Astrocyte (in vitro differentiated cells and primary cell): ENCODE results near the gene MMP26. TPM values are rescaled to one million over a fixed set of nuclear protein-coding genes. Genes with fewer than 3 reads are reported as not detected.
A peak's percentile ranks its signal among the peaks of the same experiment; 100 is the strongest.

ENCODE experiments used
- DNase-seq: peaks from one replicate; pipeline ENCODE4 v3.0.0-alpha.2; 2010; ENCODE audit warnings: low read depth
- FAIRE-seq: peaks from 2 replicates; lab custom pipeline; 2011; peaks lifted over from hg19 to GRCh38; lab: Jason Lieb, UNC
- H2AFZ ChIP-seq: 2 replicates; pipeline ENCODE4 v1.6.0; 2012; ENCODE audit warnings: low read depth, low read length, inconsistent platforms
- H3K27ac ChIP-seq: 2 replicates; pipeline ENCODE4 v1.5.1; 2011; ENCODE audit warnings: low read depth, low read length, inconsistent platforms
- H3K27me3 ChIP-seq: 2 replicates; pipeline ENCODE4 v1.6.0; 2011; ENCODE audit warnings: low read length, inconsistent platforms; ENCODE audit not compliant: insufficient read depth
- H3K36me3 ChIP-seq: 2 replicates; pipeline ENCODE4 v1.5.1; 2011; ENCODE audit warnings: low read length, inconsistent platforms; ENCODE audit not compliant: insufficient read depth
- H3K4me1 ChIP-seq: 2 replicates; pipeline ENCODE4 v1.5.1; 2011; ENCODE audit warnings: low read length, inconsistent platforms; ENCODE audit not compliant: insufficient read depth
- H3K4me2 ChIP-seq: 2 replicates; pipeline ENCODE4 v1.6.0; 2012; ENCODE audit warnings: low read length, inconsistent platforms
- H3K4me3 ChIP-seq: 2 replicates; pipeline ENCODE4 v1.5.1; 2011; ENCODE audit warnings: low read depth, mild to moderate bottlenecking, low read length, inconsistent platforms; ENCODE audit not compliant: insufficient read depth
- H3K79me2 ChIP-seq: 2 replicates; pipeline ENCODE4 v1.6.0; 2012; ENCODE audit warnings: mild to moderate bottlenecking, low read length, inconsistent platforms; ENCODE audit not compliant: insufficient read depth
- H3K9ac ChIP-seq: 2 replicates; pipeline ENCODE4 v1.6.0; 2012; ENCODE audit warnings: mild to moderate bottlenecking, low read length, inconsistent platforms
- H3K9me3 ChIP-seq: 2 replicates; pipeline ENCODE4 v1.5.1; 2012; ENCODE audit warnings: low read depth, mild to moderate bottlenecking, low read length, inconsistent platforms; ENCODE audit not compliant: insufficient read depth
- H4K20me1 ChIP-seq: 2 replicates; pipeline ENCODE4 v1.6.0; 2012; ENCODE audit warnings: low read length, inconsistent platforms; ENCODE audit not compliant: insufficient read depth
- H3K27ac Mint-ChIP-seq: one replicate; pipeline ENCODE4 v1.8.0; 2021; ENCODE audit warnings: mild to moderate bottlenecking, mixed read lengths; ENCODE audit not compliant: unreplicated experiment
- H3K27me3 Mint-ChIP-seq: one replicate; pipeline ENCODE4 v1.8.0; 2021; ENCODE audit warnings: low read depth, mixed read lengths; ENCODE audit not compliant: unreplicated experiment
- H3K36me3 Mint-ChIP-seq: one replicate; pipeline ENCODE4 v1.8.0; 2021; ENCODE audit warnings: low read depth, mixed read lengths; ENCODE audit not compliant: unreplicated experiment
- H3K4me1 Mint-ChIP-seq: one replicate; pipeline ENCODE4 v1.8.0; 2021; ENCODE audit warnings: low read depth, mixed read lengths; ENCODE audit not compliant: unreplicated experiment
- H3K4me3 Mint-ChIP-seq: one replicate; pipeline ENCODE4 v1.8.0; 2021; ENCODE audit warnings: mild to moderate bottlenecking, moderate library complexity, mixed read lengths; ENCODE audit not compliant: unreplicated experiment
- H3K9me3 Mint-ChIP-seq: one replicate; pipeline ENCODE4 v1.8.0; 2021; ENCODE audit warnings: mild to moderate bottlenecking, mixed read lengths; ENCODE audit not compliant: unreplicated experiment
- CTCF ChIP-seq: IDR thresholded peaks from 2 replicates; pipeline ENCODE4 v1.5.1; 2011; ENCODE audit warnings: low read depth, mild to moderate bottlenecking, inconsistent platforms, low read length, moderate library complexity; ENCODE audit not compliant: insufficient read depth
- EZH2 ChIP-seq: IDR thresholded peaks from 2 replicates; pipeline ENCODE4 v1.6.1; 2012; ENCODE audit warnings: mild to moderate bottlenecking, low read length, inconsistent platforms; ENCODE audit not compliant: insufficient read depth
- total RNA-seq: library from RNA; stranded (reverse); gene quantifications from 2 replicates; pipeline ENCODE4 v1.2.1, GENCODE V29; 2021

The MMP26 gene
- total RNA-seq, 1 donor from 2014 or later = not detected

- Histone ChIP-seq H3K27me3 (no peaks in the 10 kb centered on the region), H3K27ac (no peak overlapping the region), H3K4me2 (no peak overlapping the region), H3K79me2 (no peaks in the 10 kb centered on the region), H3K9ac (no peak overlapping the region), H3K36me3 (no peaks in the 10 kb centered on the region), H3K4me3 (no peak overlapping the region), H2AFZ (no peak overlapping the region), H4K20me1 (no peaks in the 10 kb centered on the region), H3K9me3 (no peaks in the 10 kb centered on the region), H3K4me1 (no peaks in the 10 kb centered on the region)
- H3K4me3 Mint-ChIP-seq = no peak overlapping the region
- no peaks in the 10 kb centered on the region for H3K36me3 Mint-ChIP-seq
- H3K27me3 Mint-ChIP-seq = no peaks in the 10 kb centered on the region
- no peak overlapping the region for H3K27ac Mint-ChIP-seq
- no peak for TF ChIP-seq EZH2
- TF ChIP-seq CTCF = no peak
- DNase-seq (no peak), FAIRE-seq (no peak)
- H3K9me3 Mint-ChIP-seq = no peaks in the 10 kb centered on the region
- peaks cover 5% of the 10 kb centered on the region for H3K4me1 Mint-ChIP-seq
Measured at GRCh38 chr11:4700436-4700820, 4.2 kb upstream of the MMP26 start.

GRCh38 chr11:4704790-4705334 is 278 bp downstream of the MMP26 start:
- H3K4me1 ChIP-seq = no peaks in the 10 kb centered on the region
- H3K27me3 ChIP-seq = no peaks in the 10 kb centered on the region
- Mint-ChIP-seq H3K36me3 (no peaks in the 10 kb centered on the region), H3K27ac (no peak overlapping the region), H3K27me3 (no peaks in the 10 kb centered on the region), H3K4me3 (no peak overlapping the region), H3K9me3 (no peaks in the 10 kb centered on the region), H3K4me1 (peaks cover 4% of the 10 kb centered on the region)
- H3K9me3 ChIP-seq = no peaks in the 10 kb centered on the region
- no peak overlapping the region for H3K27ac ChIP-seq
- no peaks in the 10 kb centered on the region for H3K36me3 ChIP-seq
- TF ChIP-seq CTCF (no peak), EZH2 (no peak)
- no peak overlapping the region for H3K4me3 ChIP-seq
- no peaks in the 10 kb centered on the region for H4K20me1 ChIP-seq
- no peak overlapping the region for H3K9ac ChIP-seq
- DNase-seq (no peak), FAIRE-seq (no peak)
- no peak overlapping the region for H3K4me2 ChIP-seq
- no peaks in the 10 kb centered on the region for H3K79me2 ChIP-seq
- no peak overlapping the region for H2AFZ ChIP-seq

GRCh38 chr11:4713241-4713640 is 8.7 kb downstream of the MMP26 start:
- H3K4me3 Mint-ChIP-seq = no peak overlapping the region
- no peak for TF ChIP-seq CTCF
- TF ChIP-seq EZH2 = no peak
- Histone ChIP-seq H3K27ac (no peak overlapping the region), H3K9me3 (no peaks in the 10 kb centered on the region), H2AFZ (no peak overlapping the region), H3K27me3 (no peaks in the 10 kb centered on the region), H3K4me1 (no peaks in the 10 kb centered on the region), H3K79me2 (no peaks in the 10 kb centered on the region), H4K20me1 (no peaks in the 10 kb centered on the region), H3K4me2 (peak overlapping the region; percentile 4), H3K36me3 (no peaks in the 10 kb centered on the region), H3K4me3 (no peak overlapping the region), H3K9ac (no peak overlapping the region)
- H3K4me1 Mint-ChIP-seq = peaks cover 6% of the 10 kb centered on the region
- H3K27ac Mint-ChIP-seq = no peak overlapping the region
- H3K9me3 Mint-ChIP-seq = no peaks in the 10 kb centered on the region
- FAIRE-seq (no peak), DNase-seq (no peak)
- no peaks in the 10 kb centered on the region for H3K27me3 Mint-ChIP-seq
- no peaks in the 10 kb centered on the region for H3K36me3 Mint-ChIP-seq
